Gastroesophageal sphincter (tissue), 3 donors: ENCODE results near the gene CFDP1.

ENCODE experiments used
- EP300 ChIP-seq: sonication (generic); formaldehyde crosslinking; IDR thresholded peaks from one replicate; pipeline ENCODE4 v1.6.1; 2017; ENCODE audit warnings: antibody characterized with exemption, mild to moderate bottlenecking
- POLR2A ChIP-seq, 2 donors: fragments of 450-650 bp; IDR thresholded peaks; one replicate each; pipeline ENCODE4 v1.6.1; 2017; ENCODE audit warnings: antibody characterized with exemption in 2 of 2, mild to moderate bottlenecking in 2 of 2, moderate library complexity in 1 of 2
- POLR2AphosphoS5 ChIP-seq: sonication (generic); formaldehyde crosslinking; IDR thresholded peaks from one replicate; pipeline ENCODE4 v1.6.1; 2017; ENCODE audit warnings: antibody characterized with exemption
- TF ChIP-seq, protein P1 (sequence below), 4 experiments: fragments of 200-600 bp in 2 of 4; fragments of 450-650 bp in 2 of 4; sonication (generic) in 1 of 4; IDR thresholded peaks; one replicate each; pipeline ENCODE4 v1.5.1; 2017 to 2019; ENCODE audit warnings: antibody characterized with exemption in 4 of 4, mild to moderate bottlenecking in 2 of 4, moderate library complexity in 2 of 4

DNA sequence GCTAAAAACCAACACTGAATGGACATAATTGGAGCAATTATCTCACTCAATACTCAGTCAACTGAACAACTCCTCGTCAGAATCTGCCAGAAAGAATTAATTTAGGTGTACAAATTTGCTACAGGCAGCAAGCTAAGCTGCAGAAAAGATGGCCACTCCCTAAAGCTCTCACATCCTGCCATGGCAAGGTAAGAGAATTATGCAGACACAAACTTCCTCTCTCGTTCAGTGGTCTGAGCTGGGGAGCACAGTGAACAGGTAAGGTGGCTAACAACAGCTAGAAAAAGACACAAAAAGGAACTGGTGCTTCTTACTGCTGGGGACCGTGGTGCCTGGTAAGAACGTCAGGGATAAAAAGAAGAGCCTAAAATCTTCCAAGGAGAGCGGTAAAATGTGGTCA lies 107.0 kb downstream of the CFDP1 start:
- TF ChIP-seq, protein P1, sequence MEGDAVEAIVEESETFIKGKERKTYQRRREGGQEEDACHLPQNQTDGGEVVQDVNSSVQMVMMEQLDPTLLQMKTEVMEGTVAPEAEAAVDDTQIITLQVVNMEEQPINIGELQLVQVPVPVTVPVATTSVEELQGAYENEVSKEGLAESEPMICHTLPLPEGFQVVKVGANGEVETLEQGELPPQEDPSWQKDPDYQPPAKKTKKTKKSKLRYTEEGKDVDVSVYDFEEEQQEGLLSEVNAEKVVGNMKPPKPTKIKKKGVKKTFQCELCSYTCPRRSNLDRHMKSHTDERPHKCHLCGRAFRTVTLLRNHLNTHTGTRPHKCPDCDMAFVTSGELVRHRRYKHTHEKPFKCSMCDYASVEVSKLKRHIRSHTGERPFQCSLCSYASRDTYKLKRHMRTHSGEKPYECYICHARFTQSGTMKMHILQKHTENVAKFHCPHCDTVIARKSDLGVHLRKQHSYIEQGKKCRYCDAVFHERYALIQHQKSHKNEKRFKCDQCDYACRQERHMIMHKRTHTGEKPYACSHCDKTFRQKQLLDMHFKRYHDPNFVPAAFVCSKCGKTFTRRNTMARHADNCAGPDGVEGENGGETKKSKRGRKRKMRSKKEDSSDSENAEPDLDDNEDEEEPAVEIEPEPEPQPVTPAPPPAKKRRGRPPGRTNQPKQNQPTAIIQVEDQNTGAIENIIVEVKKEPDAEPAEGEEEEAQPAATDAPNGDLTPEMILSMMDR (IDR thresholded peaks at IDR 0.05) = no peak
- no peak for TF ChIP-seq POLR2A (IDR thresholded peaks at IDR 0.05)
- TF ChIP-seq POLR2AphosphoS5 = no peak
- TF ChIP-seq EP300 = no peak
